Measurements from ENCODE around the gene ZSCAN12.
"Not testable (repeated sequence)": the region's sequence is repeated elsewhere in the genome, so short reads cannot be mapped to it uniquely, and the experiment has no call there.

The ZSCAN12 gene

GRCh38 chr6:28377879-28378278 lies 21.7 kb downstream of the ZSCAN12 start:
- H3K4me3 Mint-ChIP-seq = no peak overlapping the region
- no peak overlapping the region for H3K27ac Mint-ChIP-seq
- intact Hi-C loops (cut with micrococcal nuclease) = no loop called here
- H3K27me3 Mint-ChIP-seq = no peaks in the 10 kb centered on the region
- peaks cover 37% of the 10 kb centered on the region for H3K36me3 Mint-ChIP-seq (ENCODE audit: low read depth)
- peaks cover 14% of the 10 kb centered on the region for H3K4me1 Mint-ChIP-seq (ENCODE audit: low read depth)
- H3K9me3 Mint-ChIP-seq = no peaks in the 10 kb centered on the region

DNA sequence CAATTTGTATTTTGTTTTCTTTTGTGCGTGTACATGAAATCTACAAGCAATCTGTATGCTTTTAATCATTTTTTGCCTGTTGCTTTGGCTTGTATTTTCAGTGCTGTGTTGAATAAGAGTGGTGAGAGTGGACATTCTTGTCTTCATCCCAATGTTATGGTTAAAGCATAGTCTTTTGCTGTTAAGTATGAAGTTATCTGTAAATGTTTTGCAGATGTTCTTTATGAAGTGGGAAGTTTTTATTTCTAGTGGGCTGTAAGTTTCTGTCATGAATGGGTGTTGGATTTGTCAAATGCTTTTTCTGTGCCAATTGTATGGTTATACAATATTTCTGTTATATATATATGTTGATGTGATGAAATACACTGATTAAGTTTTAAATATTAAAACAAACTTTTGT lies 25.6 kb downstream of the ZSCAN12 start:
- H3K27me3 Mint-ChIP-seq = no peaks in the 10 kb centered on the region
- intact Hi-C loops (cut with micrococcal nuclease) = no loop called here
- no peak overlapping the region for H3K27ac Mint-ChIP-seq
- H3K4me1 Mint-ChIP-seq (ENCODE audit: low read depth) = peaks cover 5% of the 10 kb centered on the region
- H3K9me3 Mint-ChIP-seq = no peaks in the 10 kb centered on the region
- peaks cover 9% of the 10 kb centered on the region for H3K36me3 Mint-ChIP-seq (ENCODE audit: low read depth)
- H3K4me3 Mint-ChIP-seq = no peak overlapping the region

DNA sequence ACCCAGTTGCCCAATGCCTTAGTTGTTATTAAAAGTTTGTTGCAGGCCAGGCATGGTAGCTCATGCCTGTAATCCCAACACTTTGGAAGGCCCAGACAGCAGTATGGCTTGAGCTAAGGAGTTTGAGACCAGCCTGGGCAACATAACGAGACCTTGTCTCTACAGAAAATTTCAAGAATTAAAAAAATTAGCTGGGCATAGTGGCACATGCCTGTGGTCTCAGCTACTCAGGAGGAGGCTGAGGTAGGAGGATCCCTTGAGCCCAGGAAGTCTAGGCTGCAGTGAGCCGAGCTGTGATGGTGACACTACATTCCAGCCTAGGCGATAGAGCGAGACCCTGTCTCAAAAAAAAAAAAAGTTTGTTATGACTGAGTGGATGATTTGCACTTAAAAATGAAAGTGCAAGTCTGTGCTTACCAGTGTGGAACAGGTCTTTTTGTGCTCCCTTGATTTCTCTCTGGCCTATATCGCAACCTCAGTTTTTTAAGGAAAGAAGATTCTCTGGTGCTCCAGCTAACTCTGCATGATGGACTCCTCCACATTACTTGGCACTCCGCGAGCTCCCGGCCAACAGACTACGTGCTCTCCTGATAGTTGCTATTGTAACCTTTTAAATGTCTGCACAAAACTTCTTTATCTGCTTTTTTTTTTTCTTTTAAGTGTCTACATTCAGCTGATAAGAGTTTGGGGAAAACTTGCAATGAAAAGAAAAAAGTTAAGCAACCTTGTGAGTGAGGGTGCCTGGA lies 27.7 kb downstream of the ZSCAN12 start:
- H3K27ac Mint-ChIP-seq = no peak overlapping the region
- H3K4me1 Mint-ChIP-seq (ENCODE audit: low read depth) = peaks cover 7% of the 10 kb centered on the region
- H3K36me3 Mint-ChIP-seq (ENCODE audit: low read depth) = no peaks in the 10 kb centered on the region
- H3K4me3 Mint-ChIP-seq = no peak overlapping the region
- no peaks in the 10 kb centered on the region for H3K9me3 Mint-ChIP-seq
- no peaks in the 10 kb centered on the region for H3K27me3 Mint-ChIP-seq
- intact Hi-C loops (cut with micrococcal nuclease) = no loop called here

- intact Hi-C loops (cut with micrococcal nuclease) = no loop called here
- H3K4me1 Mint-ChIP-seq (ENCODE audit: low read depth) = peaks cover 7% of the 10 kb centered on the region
- H3K36me3 Mint-ChIP-seq (ENCODE audit: low read depth) = peaks cover 5% of the 10 kb centered on the region
- no peak overlapping the region for H3K4me3 Mint-ChIP-seq
- no peak overlapping the region for H3K27ac Mint-ChIP-seq
- no peaks in the 10 kb centered on the region for H3K9me3 Mint-ChIP-seq
- no peaks in the 10 kb centered on the region for H3K27me3 Mint-ChIP-seq
Measured at GRCh38 chr6:28371280-28371679, 28.3 kb downstream of the ZSCAN12 start.

GRCh38 chr6:28370440-28370839 lies 29.1 kb downstream of the ZSCAN12 start:
- Mint-ChIP-seq H3K4me1 (ENCODE audit: low read depth) (peaks cover 7% of the 10 kb centered on the region), H3K36me3 (ENCODE audit: low read depth) (peaks cover 14% of the 10 kb centered on the region), H3K27ac (no peak overlapping the region), H3K4me3 (no peak overlapping the region), H3K27me3 (no peaks in the 10 kb centered on the region), H3K9me3 (no peaks in the 10 kb centered on the region)
- intact Hi-C loops (cut with micrococcal nuclease) = no loop called here

DNA sequence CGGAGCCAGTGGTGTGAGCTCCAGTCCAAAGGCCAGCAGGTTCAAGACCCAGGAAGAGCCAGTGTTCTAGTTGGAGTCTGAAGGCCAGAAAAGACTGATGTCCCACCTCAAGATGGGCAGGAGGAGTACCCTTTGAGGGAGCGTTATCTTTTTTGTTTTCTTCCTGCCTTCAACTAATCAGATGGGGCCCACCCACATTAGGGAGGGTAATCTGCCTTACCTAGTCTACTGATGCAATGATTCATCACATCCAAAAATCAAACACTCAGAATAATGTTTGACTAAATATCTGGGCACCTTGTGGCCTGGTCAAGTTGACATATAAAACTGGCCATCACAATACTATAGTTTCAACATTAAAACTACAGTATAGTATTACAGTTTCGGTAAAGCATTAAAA lies 30.1 kb downstream of the ZSCAN12 start:
- no peaks in the 10 kb centered on the region for H3K9me3 Mint-ChIP-seq
- H3K4me3 Mint-ChIP-seq = no peak overlapping the region
- intact Hi-C loops (cut with micrococcal nuclease) = no loop called here
- peaks cover 23% of the 10 kb centered on the region for H3K36me3 Mint-ChIP-seq (ENCODE audit: low read depth)
- no peaks in the 10 kb centered on the region for H3K27me3 Mint-ChIP-seq
- H3K4me1 Mint-ChIP-seq (ENCODE audit: low read depth) = peaks cover 7% of the 10 kb centered on the region
- no peak overlapping the region for H3K27ac Mint-ChIP-seq

- peaks cover 33% of the 10 kb centered on the region for H3K36me3 Mint-ChIP-seq (ENCODE audit: low read depth)
- no peaks in the 10 kb centered on the region for H3K9me3 Mint-ChIP-seq
- no peak overlapping the region for H3K4me3 Mint-ChIP-seq
- H3K4me1 Mint-ChIP-seq (ENCODE audit: low read depth) = peaks cover 7% of the 10 kb centered on the region
- H3K27me3 Mint-ChIP-seq = no peaks in the 10 kb centered on the region
- no peak overlapping the region for H3K27ac Mint-ChIP-seq
- intact Hi-C loops (cut with micrococcal nuclease) = no loop called here
Measured at GRCh38 chr6:28368522-28368921, 31.0 kb downstream of the ZSCAN12 start.

GRCh38 chr6:28365590-28365989 lies 34.0 kb downstream of the ZSCAN12 start:
- H3K4me1 Mint-ChIP-seq (ENCODE audit: low read depth); intact Hi-C loops (cut with micrococcal nuclease); H3K27ac Mint-ChIP-seq; H3K4me3 Mint-ChIP-seq; H3K9me3 Mint-ChIP-seq; H3K27me3 Mint-ChIP-seq: not testable (repeated sequence)
- H3K36me3 Mint-ChIP-seq (ENCODE audit: low read depth) = peaks cover 55% of the 10 kb centered on the region

DNA sequence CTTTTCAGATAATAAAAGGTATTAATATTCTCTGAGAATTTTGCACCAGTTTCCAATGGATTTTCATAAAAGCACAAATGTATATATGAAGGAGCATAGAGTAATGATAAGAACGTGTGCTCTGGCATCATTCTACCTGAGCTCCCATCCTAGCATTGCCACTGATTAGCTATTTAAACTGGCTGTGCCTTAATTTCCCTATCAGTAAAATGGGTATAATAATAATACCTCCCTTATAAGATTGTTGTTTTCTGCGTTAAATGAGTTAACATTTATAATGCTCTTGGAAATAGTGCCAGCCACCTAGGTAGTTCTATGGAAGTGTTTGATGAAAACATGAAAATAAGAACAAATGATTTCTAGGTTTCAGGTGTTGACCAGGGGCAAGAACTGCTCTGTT lies 38.6 kb downstream of the ZSCAN12 start:
- no peaks in the 10 kb centered on the region for H3K27me3 Mint-ChIP-seq
- intact Hi-C loops (cut with micrococcal nuclease) = no loop called here
- peaks cover 59% of the 10 kb centered on the region for H3K36me3 Mint-ChIP-seq (ENCODE audit: low read depth)
- no peaks in the 10 kb centered on the region for H3K9me3 Mint-ChIP-seq
- no peak overlapping the region for H3K27ac Mint-ChIP-seq
- H3K4me1 Mint-ChIP-seq (ENCODE audit: low read depth) = peaks cover 17% of the 10 kb centered on the region
- no peak overlapping the region for H3K4me3 Mint-ChIP-seq

DNA sequence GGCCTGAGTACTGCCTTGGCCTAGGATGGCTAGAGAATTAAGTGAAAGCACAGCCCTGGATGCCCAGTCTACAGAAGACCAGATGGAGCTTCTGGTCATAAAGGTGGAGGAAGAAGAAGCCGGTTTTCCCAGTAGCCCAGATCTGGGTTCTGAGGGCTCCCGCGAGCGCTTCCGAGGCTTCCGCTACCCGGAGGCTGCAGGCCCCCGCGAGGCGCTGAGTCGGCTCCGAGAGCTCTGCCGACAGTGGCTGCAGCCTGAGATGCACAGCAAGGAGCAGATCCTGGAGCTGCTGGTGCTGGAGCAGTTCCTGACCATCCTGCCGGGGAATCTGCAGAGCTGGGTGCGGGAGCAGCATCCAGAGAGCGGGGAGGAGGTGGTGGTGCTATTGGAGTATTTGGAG lies 40.0 kb downstream of the ZSCAN12 start:
- not testable (repeated sequence) for H3K9me3 Mint-ChIP-seq, H3K27me3 Mint-ChIP-seq, H3K4me3 Mint-ChIP-seq, H3K27ac Mint-ChIP-seq
- peaks cover 45% of the 10 kb centered on the region for H3K36me3 Mint-ChIP-seq (ENCODE audit: low read depth)
- H3K4me1 Mint-ChIP-seq (ENCODE audit: low read depth) = peaks cover 31% of the 10 kb centered on the region
- intact Hi-C loops (cut with micrococcal nuclease) = loop anchor here (10.0 kb wide), 1 partner anchor 455 kb away; no protein-coding TSS in a partner anchor

DNA sequence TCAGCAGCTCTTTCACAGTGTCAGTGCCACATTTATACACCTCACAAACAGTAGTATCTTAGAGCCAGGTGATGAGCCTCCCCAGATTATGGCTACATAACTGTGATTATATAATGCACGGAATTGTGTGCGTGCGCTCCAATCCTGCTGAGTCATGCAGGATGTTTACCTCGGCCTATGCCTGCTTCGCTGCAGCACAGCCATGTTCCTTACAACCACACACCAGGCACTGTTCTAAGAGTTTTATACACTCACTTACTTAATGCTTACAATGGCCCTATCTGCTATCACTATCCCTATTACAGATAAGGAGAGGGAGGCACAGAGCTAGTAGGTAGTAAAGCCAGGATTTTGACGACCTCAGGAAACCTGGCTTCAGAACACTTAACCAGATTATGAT lies 42.5 kb downstream of the ZSCAN12 start:
- H3K27ac Mint-ChIP-seq = peak overlapping the region; percentile 9
- H3K9me3 Mint-ChIP-seq = no peaks in the 10 kb centered on the region
- no peaks in the 10 kb centered on the region for H3K27me3 Mint-ChIP-seq
- intact Hi-C loops (cut with micrococcal nuclease) = loop anchor here (2.0 to 10.0 kb wide), 2 partner anchors 276 to 452 kb away; partner anchors contain the start of gene ZNF165
- peaks cover 53% of the 10 kb centered on the region for H3K4me1 Mint-ChIP-seq (ENCODE audit: low read depth)
- H3K36me3 Mint-ChIP-seq (ENCODE audit: low read depth) = peaks cover 29% of the 10 kb centered on the region
- H3K4me3 Mint-ChIP-seq = no peak overlapping the region

DNA sequence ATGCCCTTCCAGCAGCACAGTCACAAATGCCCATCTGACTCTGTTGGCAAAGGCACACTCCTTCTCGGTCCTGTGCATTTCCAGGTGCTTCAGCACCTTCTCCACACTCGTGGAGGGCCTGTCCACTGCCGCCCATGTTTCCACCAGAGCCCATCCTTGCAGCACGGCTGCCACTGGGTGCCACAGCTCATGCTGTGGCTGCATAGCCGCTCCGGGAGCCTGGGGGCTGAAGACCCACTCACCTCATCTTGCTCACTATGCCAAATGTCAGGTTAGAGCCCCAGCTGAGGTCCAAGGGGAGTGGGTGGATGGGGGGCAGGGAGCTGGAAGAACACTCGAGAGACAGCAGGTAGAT lies 42.9 kb downstream of the ZSCAN12 start:
- Mint-ChIP-seq H3K4me3 (no peak overlapping the region), H3K27ac (peak overlapping the region; percentile 87), H3K4me1 (ENCODE audit: low read depth) (peaks cover 55% of the 10 kb centered on the region)

DNA sequence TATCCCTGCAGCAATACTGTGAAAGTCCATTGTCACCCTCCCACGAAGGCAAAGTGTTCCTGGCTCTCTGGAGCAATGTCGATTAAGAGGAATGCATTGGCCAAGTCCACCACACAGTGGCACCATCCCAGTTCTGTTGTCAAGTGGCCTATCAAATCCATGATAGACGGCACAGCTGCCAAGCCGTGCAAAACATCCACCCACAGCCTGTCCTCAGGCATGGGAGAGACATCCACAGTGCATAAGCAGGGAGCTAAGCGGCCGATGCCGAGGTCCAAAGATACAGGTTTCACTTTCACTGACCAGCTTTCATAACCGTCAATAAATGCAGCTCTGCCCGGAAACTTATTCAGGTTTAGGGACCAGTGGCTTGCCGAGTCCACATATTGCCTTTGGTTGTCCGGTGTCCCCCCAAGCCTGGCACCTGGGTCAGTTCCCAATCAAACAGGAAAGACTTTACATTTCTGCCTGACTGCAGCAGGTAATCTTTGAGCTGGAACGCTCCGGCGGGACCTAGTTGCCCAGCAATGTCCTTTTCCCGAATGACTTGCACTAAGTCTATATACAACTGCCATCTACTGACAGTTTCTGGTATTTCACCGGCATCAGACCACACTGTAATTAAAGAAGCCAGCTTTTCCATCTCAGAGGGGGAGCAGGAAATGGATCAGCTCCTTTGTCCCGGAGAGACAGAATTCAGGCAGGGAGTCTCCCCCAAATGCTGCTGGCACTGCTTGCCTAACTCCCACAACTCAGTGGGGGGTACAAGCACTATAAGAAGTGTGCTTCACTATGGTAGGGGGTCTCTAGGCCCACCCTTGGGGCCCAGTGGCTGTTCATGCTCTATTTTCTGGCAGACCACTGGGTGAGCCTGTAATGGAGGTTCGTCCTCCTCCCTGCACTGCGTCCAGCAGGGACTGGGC lies 43.5 kb downstream of the ZSCAN12 start:
- H3K36me3 Mint-ChIP-seq (ENCODE audit: low read depth) = peaks cover 19% of the 10 kb centered on the region
- H3K27ac Mint-ChIP-seq = peak overlapping the region; percentile 87
- no peaks in the 10 kb centered on the region for H3K27me3 Mint-ChIP-seq
- peak overlapping the region; percentile 82 for H3K4me3 Mint-ChIP-seq
- H3K4me1 Mint-ChIP-seq (ENCODE audit: low read depth) = peaks cover 62% of the 10 kb centered on the region
- intact Hi-C loops (cut with micrococcal nuclease) = loop anchor here (1.0 to 10.0 kb wide), 3 partner anchors 222 to 451 kb away; partner anchors contain the start of gene ZNF165
- no peaks in the 10 kb centered on the region for H3K9me3 Mint-ChIP-seq

More for the DNA sequence above, 42.9 kb downstream of the ZSCAN12 start:
- H3K27me3 Mint-ChIP-seq = no peaks in the 10 kb centered on the region
- peaks cover 25% of the 10 kb centered on the region for H3K36me3 Mint-ChIP-seq (ENCODE audit: low read depth)
- intact Hi-C loops (cut with micrococcal nuclease) = loop anchor here (1.0 to 10.0 kb wide), 3 partner anchors 222 to 452 kb away; partner anchors contain the start of gene ZNF165
- H3K9me3 Mint-ChIP-seq = no peaks in the 10 kb centered on the region
